ENCODE results near the gene PKP1.

Gene PKP1

DNA sequence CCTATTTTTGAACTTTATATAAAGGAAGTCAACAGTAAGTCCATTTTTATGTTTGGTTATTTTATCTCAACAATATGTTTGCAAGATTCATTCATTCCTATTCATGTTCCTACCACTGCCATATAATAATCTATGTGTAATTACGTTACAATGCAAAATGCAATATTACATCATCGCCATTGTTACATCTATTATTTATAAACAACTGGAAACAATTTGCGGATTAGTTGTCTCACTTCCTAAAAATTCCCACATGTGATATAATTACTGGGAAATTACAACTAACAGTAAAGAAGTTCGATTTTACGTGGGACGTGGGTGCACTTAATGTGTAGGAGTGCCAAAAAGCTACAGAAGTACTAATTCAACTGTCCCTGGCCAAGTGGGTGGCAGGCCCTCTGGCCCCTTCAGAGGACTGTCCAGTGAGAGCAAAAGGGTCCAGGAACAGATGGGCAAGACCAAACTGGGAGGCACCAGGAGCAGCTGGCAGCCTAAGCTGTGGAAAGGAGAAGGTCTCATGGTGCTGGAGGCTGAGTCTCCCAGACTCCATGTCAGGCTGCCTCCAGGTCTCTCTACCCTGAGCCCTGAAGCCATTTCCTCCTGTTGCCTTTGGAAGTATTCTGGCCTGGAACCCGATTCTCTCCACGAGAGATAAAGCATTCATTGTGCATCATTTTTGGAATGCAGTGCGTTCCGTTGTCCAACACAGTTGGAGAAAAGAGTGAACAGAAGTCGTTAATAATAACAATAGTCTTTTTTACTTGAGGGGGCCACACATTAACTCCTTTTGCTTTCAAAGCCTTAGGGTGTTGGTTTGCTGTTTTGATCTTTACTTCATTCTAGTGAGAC lies 51.2 kb downstream of the PKP1 start:
- TF ChIP-seq, protein P1, sequence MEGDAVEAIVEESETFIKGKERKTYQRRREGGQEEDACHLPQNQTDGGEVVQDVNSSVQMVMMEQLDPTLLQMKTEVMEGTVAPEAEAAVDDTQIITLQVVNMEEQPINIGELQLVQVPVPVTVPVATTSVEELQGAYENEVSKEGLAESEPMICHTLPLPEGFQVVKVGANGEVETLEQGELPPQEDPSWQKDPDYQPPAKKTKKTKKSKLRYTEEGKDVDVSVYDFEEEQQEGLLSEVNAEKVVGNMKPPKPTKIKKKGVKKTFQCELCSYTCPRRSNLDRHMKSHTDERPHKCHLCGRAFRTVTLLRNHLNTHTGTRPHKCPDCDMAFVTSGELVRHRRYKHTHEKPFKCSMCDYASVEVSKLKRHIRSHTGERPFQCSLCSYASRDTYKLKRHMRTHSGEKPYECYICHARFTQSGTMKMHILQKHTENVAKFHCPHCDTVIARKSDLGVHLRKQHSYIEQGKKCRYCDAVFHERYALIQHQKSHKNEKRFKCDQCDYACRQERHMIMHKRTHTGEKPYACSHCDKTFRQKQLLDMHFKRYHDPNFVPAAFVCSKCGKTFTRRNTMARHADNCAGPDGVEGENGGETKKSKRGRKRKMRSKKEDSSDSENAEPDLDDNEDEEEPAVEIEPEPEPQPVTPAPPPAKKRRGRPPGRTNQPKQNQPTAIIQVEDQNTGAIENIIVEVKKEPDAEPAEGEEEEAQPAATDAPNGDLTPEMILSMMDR (IDR thresholded peaks at IDR 0.05; ENCODE audit: low read length): no peak
- no peak for TF ChIP-seq EZH2 (IDR thresholded peaks at IDR 0.05; ENCODE audit: borderline replicate concordance, low read length)
- Histone ChIP-seq H3K4me2 (ENCODE audit: low read length) (no peak overlapping the region), H3K27me3 (ENCODE audit: insufficient read depth, low read length) (no peaks in the 10 kb centered on the region), H3K4me1 (ENCODE audit: insufficient read depth, low read length, severe bottlenecking) (no peaks in the 10 kb centered on the region), H3K79me2 (ENCODE audit: insufficient read depth, low read length) (no peaks in the 10 kb centered on the region), H3F3A (ENCODE audit: insufficient read depth, low read length) (no peaks in the 10 kb centered on the region), H3K9ac (ENCODE audit: low read length) (no peak overlapping the region), H3K9me2 (ENCODE audit: low read depth, low read length) (no peaks in the 10 kb centered on the region), H4K20me1 (ENCODE audit: insufficient read depth, low read length) (no peaks in the 10 kb centered on the region), H3K9me3 (ENCODE audit: low read length) (no peaks in the 10 kb centered on the region), H3K27ac (ENCODE audit: low read depth, low read length, poor library complexity, severe bottlenecking) (no peak overlapping the region), H3K4me3 (ENCODE audit: low read depth, low read length, poor library complexity, severe bottlenecking) (no peak overlapping the region), H3K36me3 (ENCODE audit: insufficient read depth, low read length) (no peaks in the 10 kb centered on the region), H2AFZ (ENCODE audit: low read length) (no peak overlapping the region)

DNA sequence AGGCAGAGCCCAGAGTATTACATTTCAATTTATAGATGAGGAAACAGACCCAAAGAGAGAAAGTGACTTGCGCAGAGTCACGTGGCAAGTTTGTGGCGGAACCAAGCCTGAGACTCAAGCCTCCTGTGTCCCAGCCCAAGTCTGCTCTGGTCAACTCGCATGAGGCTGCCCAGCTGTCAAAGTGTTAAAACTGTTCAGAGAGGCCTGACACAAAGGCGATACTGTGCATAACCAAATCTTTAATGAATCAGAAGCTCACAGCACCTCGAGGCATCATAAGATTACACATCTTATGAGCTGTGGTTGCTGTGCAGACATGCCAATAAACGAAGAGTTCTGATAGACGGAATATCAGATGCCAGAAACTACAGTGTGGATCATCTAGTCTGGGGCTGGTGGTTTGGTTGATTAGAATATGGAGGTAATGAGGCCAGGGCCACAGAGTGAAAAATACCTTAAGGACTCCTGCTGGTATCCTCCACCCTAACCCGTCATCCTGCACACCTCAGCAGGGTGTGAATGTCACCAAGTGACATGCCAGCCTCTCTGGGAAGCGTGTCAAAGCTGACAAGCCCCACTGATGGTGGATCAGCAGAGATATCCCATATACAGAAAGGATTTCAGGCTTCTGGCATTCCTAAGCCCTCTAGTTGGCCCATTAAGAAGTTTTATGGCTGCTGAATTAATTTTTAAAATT lies 52.0 kb downstream of the PKP1 start:
- H3K79me2 ChIP-seq (ENCODE audit: insufficient read depth, low read length): no peaks in the 10 kb centered on the region
- H3K9me2 ChIP-seq (ENCODE audit: low read depth, low read length): no peaks in the 10 kb centered on the region
- no peak overlapping the region for H3K4me2 ChIP-seq (ENCODE audit: low read length)
- H3K9me3 ChIP-seq (ENCODE audit: low read length): no peaks in the 10 kb centered on the region
- H4K20me1 ChIP-seq (ENCODE audit: insufficient read depth, low read length): no peaks in the 10 kb centered on the region
- no peak overlapping the region for H3K4me3 ChIP-seq (ENCODE audit: low read depth, low read length, poor library complexity, severe bottlenecking)
- no peaks in the 10 kb centered on the region for H3F3A ChIP-seq (ENCODE audit: insufficient read depth, low read length)
- TF ChIP-seq, protein P1 (IDR thresholded peaks at IDR 0.05; ENCODE audit: low read length): no peak
- no peak for TF ChIP-seq EZH2 (IDR thresholded peaks at IDR 0.05; ENCODE audit: borderline replicate concordance, low read length)
- H3K9ac ChIP-seq (ENCODE audit: low read length): no peak overlapping the region
- no peak overlapping the region for H3K27ac ChIP-seq (ENCODE audit: low read depth, low read length, poor library complexity, severe bottlenecking)
- H3K4me1 ChIP-seq (ENCODE audit: insufficient read depth, low read length, severe bottlenecking): no peaks in the 10 kb centered on the region
- no peaks in the 10 kb centered on the region for H3K27me3 ChIP-seq (ENCODE audit: insufficient read depth, low read length)
- no peaks in the 10 kb centered on the region for H3K36me3 ChIP-seq (ENCODE audit: insufficient read depth, low read length)
- no peak overlapping the region for H2AFZ ChIP-seq (ENCODE audit: low read length)

GRCh38 chr1:201335901-201336300 lies 52.6 kb downstream of the PKP1 start:
- Histone ChIP-seq H3K79me2 (ENCODE audit: insufficient read depth, low read length) (no peaks in the 10 kb centered on the region), H3F3A (ENCODE audit: insufficient read depth, low read length) (no peaks in the 10 kb centered on the region), H3K9me3 (ENCODE audit: low read length) (no peaks in the 10 kb centered on the region), H3K9ac (ENCODE audit: low read length) (no peak overlapping the region), H3K36me3 (ENCODE audit: insufficient read depth, low read length) (no peaks in the 10 kb centered on the region), H3K4me2 (ENCODE audit: low read length) (no peak overlapping the region), H3K9me2 (ENCODE audit: low read depth, low read length) (no peaks in the 10 kb centered on the region), H3K27me3 (ENCODE audit: insufficient read depth, low read length) (no peaks in the 10 kb centered on the region), H4K20me1 (ENCODE audit: insufficient read depth, low read length) (no peaks in the 10 kb centered on the region), H3K4me3 (ENCODE audit: low read depth, low read length, poor library complexity, severe bottlenecking) (no peak overlapping the region), H3K27ac (ENCODE audit: low read depth, low read length, poor library complexity, severe bottlenecking) (no peak overlapping the region), H2AFZ (ENCODE audit: low read length) (no peak overlapping the region), H3K4me1 (ENCODE audit: insufficient read depth, low read length, severe bottlenecking) (no peaks in the 10 kb centered on the region)
- no peak for TF ChIP-seq EZH2 (IDR thresholded peaks at IDR 0.05; ENCODE audit: borderline replicate concordance, low read length)
- TF ChIP-seq, protein P1 (IDR thresholded peaks at IDR 0.05; ENCODE audit: low read length): no peak
